GOT3 (cell line): Measurements from ENCODE around the gene TMEM208.

ENCODE experiments used
- DNase-seq: peaks from one replicate; lab custom pipeline; 2025; ENCODE audit warnings: mixed read lengths; lab: John Stamatoyannopoulos, UW

The TMEM208 gene

GRCh38 chr16:67236563-67237395 lies 9.8 kb downstream of the TMEM208 start:
- no peak for DNase-seq

DNA sequence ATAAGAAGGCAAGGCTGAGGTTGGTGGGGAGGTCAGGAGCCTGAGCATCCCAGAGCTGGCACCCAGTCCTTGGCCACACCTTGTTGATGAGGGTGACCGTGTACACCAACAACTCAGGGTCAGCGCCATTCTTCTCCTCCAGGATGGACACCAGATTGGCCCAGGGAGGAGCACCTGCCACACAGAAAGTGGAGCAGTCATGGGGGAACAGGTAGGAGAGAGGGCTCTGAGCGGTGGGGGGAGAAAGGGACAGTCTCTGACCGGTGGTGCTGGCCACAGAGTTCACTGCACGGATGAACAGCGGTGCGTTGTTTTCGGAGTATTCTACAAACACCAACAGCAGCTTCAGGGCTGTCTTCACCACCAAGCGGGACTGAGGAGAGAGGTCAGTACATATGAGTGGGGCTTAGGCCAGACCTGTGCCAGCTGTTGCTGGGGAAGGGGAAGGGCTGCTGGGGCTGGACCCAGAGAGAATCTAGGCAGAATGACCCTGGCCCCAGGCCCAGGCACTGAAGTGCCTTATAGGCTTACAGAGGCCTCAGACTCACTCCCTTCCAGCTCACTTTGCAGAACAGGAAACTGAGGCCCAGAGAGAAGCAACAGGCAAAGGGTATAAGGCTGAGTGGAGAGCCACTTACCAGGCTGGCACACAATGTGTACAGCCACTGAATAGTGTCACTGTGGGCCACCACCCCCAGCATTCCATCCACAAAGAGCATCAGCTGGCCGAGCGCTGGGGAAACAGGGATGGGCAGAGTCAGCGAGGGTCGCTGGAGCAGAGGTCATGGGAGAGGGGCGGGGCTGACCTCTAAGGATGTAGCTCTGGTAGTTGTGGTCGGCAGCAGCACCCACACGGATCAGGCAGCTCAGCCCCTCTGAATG lies 10.7 kb downstream of the TMEM208 start:
- no peak for DNase-seq

- DNase-seq, result no peak
Observed at GRCh38 chr16:67238278-67238575, 11.3 kb downstream of the TMEM208 start.

DNA sequence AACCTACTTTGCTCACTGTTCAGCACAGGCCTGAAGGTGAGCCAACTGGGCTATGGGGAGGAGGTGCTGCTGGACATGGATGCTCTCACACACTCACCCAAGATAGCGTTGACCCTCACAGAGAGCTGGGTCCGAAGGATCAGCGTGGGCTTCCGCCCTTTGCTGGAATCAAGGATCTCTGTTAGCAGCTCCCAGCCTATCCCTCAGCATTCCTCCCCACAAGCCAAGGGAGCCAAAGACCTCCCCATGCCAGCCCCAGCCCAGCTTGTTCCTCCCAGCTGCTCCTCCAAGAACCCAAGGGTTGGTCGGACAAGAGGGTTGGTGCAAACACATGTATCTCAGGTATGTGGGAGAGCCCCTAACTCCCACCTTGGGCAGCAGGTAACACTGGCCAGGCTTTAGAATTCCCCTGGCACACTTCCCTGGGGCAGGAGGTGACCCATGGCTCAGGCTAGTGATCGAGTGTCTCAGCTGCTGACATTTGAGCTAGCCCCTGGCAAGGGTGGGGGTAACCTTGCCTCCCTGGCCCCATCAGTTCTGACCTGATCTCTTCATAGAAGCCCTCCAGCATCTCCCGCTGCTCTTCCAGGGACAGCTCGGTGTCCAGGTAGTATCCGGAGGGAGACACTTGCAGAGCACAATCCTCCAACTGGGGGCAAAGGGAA lies 12.0 kb downstream of the TMEM208 start:
- no peak for DNase-seq

- DNase-seq, result no peak
Observed at GRCh38 chr16:67240506-67240905, 13.6 kb downstream of the TMEM208 start.

- peak; percentile 33 for DNase-seq
Observed at GRCh38 chr16:67241008-67241900, 14.3 kb downstream of the TMEM208 start.

DNA sequence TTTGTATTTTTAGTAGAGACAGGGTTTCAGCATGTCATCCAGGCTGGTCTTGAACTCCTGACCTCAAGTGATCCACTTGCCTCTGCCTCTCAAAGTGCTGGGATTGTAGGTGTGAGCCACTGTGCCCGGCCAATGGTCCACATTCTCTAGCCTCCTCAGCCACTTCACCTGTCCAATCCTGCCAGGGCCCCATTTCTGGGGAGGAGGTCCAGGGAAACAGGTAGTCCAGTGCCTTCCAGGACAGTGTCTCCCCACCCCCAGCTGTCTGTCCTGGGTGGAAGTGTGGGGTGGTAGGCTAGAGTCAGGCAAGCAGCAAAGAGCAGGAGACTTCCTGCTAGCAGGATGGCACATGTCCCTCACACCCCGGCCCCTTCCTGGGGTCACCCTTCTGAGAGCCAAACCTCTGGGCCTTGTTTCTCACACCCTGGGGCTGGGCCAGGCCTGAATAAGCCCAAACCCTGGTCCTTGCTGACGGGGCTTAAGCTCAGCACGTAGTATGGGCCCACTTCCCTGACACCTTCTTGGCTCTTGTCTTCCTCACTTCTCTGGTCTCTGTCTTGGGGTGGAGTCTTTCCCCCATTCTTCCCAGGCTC lies 15.3 kb downstream of the TMEM208 start:
- no peak for DNase-seq

DNA sequence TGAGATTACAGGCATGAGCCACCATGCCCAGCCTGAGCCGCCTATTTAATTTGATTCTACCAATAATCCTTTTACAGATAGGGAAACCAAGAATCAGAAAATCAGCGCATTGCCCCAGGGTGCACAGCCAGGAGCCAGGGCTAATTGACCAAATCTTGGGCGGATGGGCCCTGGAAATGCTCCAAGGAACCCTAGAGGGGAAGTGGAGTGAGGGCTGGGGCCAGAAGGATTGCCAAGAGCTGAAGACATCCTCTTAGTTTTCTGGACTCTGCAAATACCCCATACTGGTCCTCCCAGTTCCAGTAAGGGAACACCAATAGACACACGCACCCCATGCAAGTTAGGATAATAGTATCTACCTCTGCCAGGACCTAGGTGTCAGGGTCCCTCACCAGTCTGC lies 16.6 kb downstream of the TMEM208 start:
- DNase-seq, result no peak

DNA sequence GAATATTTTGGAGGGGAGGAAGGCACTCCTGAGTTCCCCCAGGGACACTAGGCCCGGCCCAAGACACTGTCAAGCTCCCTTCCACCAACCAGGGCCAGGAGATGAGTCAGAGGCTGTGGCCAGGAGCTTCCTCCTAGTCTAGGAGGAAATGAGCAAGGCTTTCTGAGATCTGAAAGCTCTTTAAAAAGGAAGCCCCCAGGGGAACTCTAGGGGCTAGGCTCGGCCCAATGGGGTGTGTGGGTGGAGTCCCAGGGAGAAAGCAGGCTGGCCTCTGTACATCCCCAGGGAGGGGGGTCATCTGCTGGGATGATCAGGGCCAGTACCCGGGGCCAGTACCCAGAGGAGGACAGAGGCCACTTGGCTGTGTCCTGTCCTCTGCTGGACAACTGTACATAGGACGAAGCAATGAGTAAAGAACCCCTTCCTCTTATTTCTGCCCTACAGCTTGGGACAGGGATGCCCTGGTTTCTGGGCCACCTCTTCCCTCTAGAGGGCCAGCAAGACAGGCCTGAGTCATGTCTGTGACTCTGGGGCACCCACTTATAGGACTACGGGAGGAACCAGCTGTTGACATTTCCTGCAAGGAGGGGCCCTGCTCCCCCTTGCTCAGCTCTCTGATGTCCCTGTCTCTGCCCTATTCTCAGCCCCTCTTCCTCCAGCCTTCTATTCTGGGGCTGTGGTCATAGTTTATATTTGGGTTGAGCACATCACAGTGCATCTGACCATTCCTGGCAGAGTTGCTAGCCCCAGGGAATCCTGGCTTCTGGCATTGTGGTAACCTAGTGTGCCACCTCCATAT lies 17.7 kb downstream of the TMEM208 start:
- peak; percentile 70 for DNase-seq

DNA sequence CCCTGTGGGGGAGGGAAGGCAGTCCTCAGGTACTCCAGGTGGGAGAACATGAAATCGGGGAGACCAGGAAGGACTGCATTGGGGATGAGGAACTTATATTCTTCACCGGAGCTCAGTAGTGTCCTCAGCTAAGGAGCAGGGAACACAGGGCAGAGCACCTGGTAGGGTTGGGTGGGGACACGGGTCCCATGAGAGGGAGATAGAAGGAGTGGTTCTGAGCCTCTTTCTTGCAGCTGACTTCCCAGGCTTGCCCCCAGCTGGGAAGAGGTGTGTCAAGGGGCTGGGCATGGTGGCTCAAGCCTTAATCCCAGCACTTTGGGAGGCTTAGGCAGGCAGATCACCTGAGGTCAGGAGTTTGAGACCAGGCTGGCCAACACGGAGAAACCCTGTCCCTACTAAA lies 18.3 kb downstream of the TMEM208 start:
- DNase-seq, result no peak

- DNase-seq, result no peak
Observed at GRCh38 chr16:67245674-67246080, 18.7 kb downstream of the TMEM208 start.

DNA sequence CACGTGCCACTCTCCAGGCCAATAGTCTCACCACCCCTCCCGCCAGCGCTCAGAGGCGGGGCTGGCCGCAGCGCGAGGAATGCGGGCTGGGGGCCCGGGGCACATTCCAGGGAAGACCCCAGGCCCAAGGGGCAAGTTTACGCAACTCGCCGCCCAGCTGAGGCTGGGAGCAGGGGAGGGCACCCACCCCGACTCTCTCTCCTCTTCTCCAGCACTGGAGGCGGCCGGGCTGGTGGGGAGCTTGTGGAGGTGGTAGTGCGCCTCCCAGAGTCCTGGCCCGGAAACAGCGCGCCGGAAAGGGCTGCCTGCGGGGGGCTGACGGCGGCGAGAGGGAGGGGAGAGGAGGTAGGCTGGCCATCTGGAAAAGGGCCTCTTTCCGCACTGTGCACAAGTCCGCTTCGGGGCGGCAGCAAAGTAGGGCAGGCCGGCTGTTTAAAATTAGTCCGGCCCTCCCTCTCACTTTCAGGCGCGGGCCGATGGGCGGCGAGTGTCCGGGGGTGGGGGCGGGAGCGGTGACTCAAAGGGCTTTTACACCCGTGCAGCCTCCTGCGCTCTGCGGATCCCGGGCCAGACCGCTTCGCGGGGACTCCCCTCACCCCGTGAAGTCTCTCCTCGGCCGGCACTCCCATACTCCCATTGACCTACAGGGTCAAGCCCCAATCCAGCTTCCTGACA lies 19.3 kb downstream of the TMEM208 start:
- DNase-seq, result peak; percentile 38

DNA sequence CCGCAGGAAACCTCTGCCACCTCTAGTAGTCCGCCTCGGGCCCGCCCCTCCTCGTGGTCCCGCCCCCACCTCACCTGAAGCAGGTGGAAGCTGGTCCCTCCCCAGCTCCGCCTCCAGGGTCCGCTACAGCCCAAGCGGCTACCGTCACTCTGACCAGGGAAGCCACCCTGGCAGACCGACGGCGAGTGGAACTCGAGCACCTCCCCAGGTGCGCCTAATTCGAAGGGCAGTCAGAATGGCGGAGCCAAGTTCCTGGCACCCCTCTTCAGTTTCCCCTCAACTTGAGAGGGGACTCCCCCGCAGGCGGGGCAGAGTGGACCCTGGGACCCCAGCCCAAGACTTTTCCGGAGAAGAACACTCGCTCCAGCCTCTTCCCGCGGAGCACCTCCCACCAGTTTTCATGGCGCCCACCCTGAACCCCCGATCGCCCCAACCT lies 19.8 kb downstream of the TMEM208 start:
- no peak for DNase-seq

GRCh38 chr16:67247192-67248072 lies 20.5 kb downstream of the TMEM208 start, which contains the start of gene FHOD1:
FHOD1 (minus strand) TSS chr16:67247481; CDS start chr16:67247410, 71 bp downstream.
- peak; percentile 91 for DNase-seq

DNA sequence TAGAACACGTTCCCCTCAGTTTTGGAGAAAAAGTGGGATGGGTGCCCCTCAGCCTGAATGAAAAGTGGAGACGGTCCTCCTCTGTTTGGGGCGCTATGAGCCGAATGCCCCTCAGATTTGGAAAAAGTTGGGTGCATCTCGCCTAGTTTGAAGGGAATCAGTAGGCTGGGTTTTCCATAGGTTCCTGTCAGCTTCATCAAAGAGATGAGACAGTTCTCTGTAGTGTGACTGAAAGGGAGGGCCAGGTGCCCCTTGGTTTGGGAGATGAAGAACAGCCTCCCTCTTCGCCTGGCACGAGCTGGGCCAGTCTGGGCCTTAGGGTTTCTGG lies 21.1 kb downstream of the TMEM208 start:
- DNase-seq, result no peak

DNA sequence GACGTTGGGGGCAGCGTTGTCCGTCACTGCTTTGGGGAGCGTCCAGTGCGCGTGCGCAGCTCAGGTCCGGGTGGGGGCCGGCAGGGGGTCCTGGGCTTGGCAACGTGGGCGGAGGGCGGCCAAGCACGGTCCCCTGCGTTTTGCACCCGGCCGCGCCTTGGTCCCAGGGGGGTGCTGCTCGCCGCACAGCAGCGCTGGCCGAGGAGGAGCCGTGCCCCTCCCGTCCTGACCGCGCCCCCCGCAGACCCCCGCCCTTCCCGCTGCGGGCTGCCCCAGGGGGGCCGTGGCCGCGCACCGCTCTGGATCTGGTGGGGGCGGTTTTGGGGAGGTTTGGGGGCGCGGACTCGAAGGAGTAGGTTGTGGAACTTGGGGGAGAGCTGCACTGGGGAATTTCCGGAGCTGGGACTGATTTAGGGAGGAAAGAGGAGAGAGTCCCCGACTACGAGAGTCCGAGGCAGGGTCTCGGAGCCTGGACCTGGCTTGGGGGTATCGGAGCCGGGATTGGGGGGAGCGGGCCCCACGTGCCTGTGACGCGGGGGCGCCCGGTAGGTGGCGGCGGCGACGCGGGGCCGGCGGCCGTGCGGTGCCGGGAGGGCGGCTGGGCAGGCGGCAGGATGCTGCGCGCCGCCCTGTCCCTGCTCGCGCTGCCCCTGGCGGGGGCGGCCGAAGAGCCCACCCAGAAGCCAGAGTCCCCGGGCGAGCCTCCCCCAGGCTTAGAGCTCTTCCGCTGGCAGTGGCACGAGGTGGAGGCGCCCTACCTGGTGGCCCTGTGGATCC lies 21.7 kb downstream of the TMEM208 start, which contains the start of gene SLC9A5:
Gene SLC9A5, plus strand, starts transcription at position 579 of the 777 bp plus-strand sequence. Its CDS starts 36 bp downstream, at position 615.
- DNase-seq, result no peak

DNA sequence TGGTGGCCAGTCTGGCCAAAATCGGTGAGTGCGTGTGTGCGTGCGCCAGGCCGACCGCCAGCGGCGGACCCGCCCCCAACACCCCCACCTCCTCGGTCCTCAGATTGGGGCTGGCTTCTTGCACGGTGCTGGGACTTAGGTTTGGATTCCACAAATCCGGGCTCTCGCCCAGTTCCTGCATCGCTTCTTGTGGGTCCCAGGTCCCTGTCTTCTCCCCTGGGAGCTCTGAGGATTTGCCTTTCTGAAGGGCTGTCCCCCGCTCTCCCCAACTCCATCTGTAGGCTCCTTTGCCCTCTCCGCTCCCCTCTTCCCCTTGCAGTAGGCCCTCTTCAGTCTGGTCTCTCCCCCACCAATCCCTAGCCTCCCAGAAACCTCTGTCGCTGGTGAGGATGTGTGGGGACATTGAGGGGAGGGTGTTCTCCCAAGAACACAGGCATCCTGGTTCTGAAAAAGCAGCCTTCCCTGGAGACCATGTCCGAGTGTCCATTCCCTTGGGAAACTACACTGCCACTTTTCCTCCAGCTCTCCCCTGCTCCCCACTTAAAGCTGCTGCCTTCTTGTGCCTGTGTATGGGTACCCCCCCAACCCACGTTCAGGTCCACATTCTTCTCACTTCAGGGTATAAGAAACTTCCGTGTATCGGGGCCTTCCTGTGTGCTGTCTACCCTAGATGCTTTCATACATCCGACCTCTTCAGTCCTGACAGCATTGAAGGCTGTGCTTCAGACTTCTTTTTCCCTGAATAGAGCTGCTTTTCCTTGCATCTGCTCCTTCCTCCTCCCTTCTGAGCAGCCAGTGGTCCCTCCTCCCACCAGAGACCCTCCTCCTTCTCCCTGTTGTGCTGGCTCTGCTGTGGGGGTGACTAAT lies 22.5 kb downstream of the TMEM208 start:
- no peak for DNase-seq
